Thoracic aorta (tissue), 2 donors: ENCODE results near the gene OR52H1. TPM values are rescaled to one million over a fixed set of nuclear protein-coding genes. Genes with fewer than 3 reads are reported as not detected.

Experiments
- ATAC-seq: fragments of 150-250 bp; one replicate; pipeline ENCODE4 v1.8.0; 2017; ENCODE audit warnings: low read depth; ENCODE audit not compliant: insufficient number of reproducible peaks, low FRiP score
- DNase-seq: peaks from one replicate; pipeline ENCODE4 v3.0.0-alpha.2; 2020; ENCODE audit warnings: low spot score
- H3K27ac ChIP-seq, 2 donors: fragments of 200-600 bp; sonication (generic); 1 replicate in 1 of 2; 2 replicates in 1 of 2; pipeline ENCODE4 v1.5.1; 2016; ENCODE audit warnings: mild to moderate bottlenecking in 2 of 2, moderate library complexity in 2 of 2
- H3K27me3 ChIP-seq: fragments of 200-600 bp; sonication (generic); replicated peaks from 2 replicates; pipeline ENCODE4 v1.6.0; 2016; ENCODE audit warnings: mild to moderate bottlenecking; ENCODE audit not compliant: insufficient read depth
- H3K36me3 ChIP-seq: fragments of 200-600 bp; sonication (generic); one replicate; pipeline ENCODE4 v1.5.1; 2016
- H3K4me1 ChIP-seq, 2 donors: fragments of 200-600 bp; sonication (generic); 1 replicate in 1 of 2; 2 replicates in 1 of 2; pipeline versions ENCODE4 v1.5.1 to v1.6.0; 2016; ENCODE audit warnings: low read depth in 2 of 2, mild to moderate bottlenecking in 1 of 2; ENCODE audit not compliant: control insufficient read depth in 1 of 2
- H3K4me3 ChIP-seq: fragments of 200-600 bp; sonication (generic); 2 replicates; pipeline ENCODE4 v1.5.1; 2016; ENCODE audit warnings: mild to moderate bottlenecking
- H3K9me3 ChIP-seq: fragments of 200-600 bp; sonication (generic); 2 replicates; pipeline ENCODE4 v1.5.1; 2016
- total RNA-seq, 2 donors: library from RNA; depleted of rRNA; stranded (reverse); fragments of >200 nt; gene quantifications; one replicate each; pipeline versions ENCODE4 v1.1.0 to v1.2.3, GENCODE V29; 2016
- TF ChIP-seq, protein P1 (sequence below): fragments of 200-600 bp; sonication (generic); IDR thresholded peaks from one replicate; pipeline ENCODE4 v1.5.1; 2019; ENCODE audit warnings: antibody characterized with exemption

Gene OR52H1
- total RNA-seq, 2 donors from 2014 or later, result 0.81 to 2.0 TPM

DNA sequence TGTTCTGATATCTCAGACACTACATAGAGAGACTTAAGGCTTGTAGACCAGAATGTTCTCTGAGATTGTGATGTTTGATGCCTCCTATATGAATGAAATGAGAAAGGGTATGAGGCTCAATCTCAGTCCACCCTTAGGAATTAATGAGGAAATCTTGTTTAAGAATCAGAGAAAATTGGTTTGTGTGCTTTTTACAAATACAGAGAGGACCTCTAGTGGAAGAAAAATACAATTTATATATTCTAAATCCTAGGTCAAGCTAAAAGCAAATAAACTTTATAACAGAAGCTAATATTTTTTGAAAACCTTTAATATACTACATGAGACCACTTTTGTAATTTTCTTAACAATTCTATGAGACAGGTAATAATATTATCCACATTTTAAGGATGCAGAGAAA is 5.0 kb upstream of the OR52H1 start:
- Histone ChIP-seq H3K27me3 (no peaks in the 10 kb centered on the region), H3K4me3 (no peak overlapping the region), H3K4me1 (no peaks in the 10 kb centered on the region), H3K36me3 (no peaks in the 10 kb centered on the region), H3K27ac (no peak overlapping the region), H3K9me3 (no peaks in the 10 kb centered on the region)
- TF ChIP-seq, protein P1, sequence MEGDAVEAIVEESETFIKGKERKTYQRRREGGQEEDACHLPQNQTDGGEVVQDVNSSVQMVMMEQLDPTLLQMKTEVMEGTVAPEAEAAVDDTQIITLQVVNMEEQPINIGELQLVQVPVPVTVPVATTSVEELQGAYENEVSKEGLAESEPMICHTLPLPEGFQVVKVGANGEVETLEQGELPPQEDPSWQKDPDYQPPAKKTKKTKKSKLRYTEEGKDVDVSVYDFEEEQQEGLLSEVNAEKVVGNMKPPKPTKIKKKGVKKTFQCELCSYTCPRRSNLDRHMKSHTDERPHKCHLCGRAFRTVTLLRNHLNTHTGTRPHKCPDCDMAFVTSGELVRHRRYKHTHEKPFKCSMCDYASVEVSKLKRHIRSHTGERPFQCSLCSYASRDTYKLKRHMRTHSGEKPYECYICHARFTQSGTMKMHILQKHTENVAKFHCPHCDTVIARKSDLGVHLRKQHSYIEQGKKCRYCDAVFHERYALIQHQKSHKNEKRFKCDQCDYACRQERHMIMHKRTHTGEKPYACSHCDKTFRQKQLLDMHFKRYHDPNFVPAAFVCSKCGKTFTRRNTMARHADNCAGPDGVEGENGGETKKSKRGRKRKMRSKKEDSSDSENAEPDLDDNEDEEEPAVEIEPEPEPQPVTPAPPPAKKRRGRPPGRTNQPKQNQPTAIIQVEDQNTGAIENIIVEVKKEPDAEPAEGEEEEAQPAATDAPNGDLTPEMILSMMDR, result no peak
- DNase-seq, result no peak
- ATAC-seq, result no peak

DNA sequence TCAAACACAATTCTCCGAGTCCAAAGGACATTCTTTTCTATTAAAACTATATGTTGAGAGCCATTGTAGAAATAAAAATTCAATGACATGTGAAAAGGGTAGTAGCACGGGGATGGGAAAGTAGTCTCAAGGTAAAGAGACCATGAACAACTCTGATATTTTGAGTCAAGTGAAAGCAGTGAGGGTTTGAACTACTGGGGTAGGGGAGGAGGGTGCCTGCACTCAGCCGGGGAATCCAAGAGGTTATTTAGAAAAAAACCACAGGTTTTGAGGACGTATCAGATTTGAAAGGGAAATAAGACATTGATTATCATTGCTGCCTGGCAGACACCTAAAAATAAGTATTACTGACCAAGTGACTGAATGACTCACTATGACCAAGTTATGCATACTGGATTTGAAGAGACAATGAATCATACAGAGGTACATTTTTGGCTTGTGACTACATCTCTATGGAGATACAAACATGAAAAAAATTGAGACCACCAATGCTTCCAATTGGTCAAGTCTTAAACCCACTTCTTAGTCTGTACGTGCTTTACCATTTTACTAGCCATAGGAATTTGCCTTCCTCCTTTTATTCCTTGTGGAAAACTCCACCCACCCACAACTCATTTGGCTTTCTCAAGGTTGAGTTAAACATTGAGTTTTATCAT is 2.2 kb upstream of the OR52H1 start:
- TF ChIP-seq, protein P1, result no peak
- no peaks in the 10 kb centered on the region for H3K4me1 ChIP-seq
- ATAC-seq (no peak), DNase-seq (no peak)
- no peak overlapping the region for H3K27ac ChIP-seq
- no peaks in the 10 kb centered on the region for H3K9me3 ChIP-seq
- no peak overlapping the region for H3K4me3 ChIP-seq
- no peaks in the 10 kb centered on the region for H3K36me3 ChIP-seq
- no peaks in the 10 kb centered on the region for H3K27me3 ChIP-seq

DNA sequence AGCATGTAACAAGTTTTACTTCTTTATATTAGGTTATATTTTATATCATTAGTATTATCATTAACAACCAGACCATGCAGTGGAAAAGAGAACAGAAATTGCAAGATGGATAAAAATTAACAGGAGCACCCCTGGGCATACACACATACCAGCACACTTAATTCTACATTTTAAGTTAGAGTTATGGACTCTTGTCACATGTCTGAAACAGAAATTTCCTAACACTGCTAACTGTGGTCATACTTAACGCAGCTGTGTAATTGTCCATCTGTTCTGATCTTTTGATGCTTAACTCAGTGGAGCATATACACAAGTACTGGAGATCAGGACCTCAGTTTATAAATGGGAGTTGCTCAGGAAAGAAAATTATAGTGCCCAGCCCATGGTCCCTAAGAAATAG is 358 bp downstream of the OR52H1 start:
- no peak for ATAC-seq
- Histone ChIP-seq H3K36me3 (no peaks in the 10 kb centered on the region), H3K4me3 (no peak overlapping the region), H3K27me3 (no peaks in the 10 kb centered on the region), H3K9me3 (no peaks in the 10 kb centered on the region), H3K4me1 (no peaks in the 10 kb centered on the region), H3K27ac (no peak overlapping the region)
- TF ChIP-seq, protein P1, result no peak
- DNase-seq, result no peak

DNA sequence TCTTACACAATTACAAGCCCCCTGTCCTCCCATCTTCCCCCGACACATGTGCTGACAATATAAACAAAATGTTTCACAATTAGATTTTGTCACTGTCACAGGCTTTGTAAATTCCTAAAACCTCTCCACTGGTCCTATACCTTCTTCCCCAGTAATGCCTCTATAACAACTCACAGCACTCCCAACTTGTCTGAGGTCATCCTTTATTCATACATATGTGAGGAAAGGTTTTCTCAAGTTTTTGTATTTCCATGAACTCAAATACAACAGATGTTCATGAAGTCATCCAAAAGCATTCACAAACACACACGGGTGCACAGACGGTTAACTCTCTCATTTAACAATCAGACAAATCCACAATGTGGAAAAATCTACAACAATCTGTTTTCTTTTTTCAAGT is 1.9 kb downstream of the OR52H1 start:
- no peak overlapping the region for H3K27ac ChIP-seq
- H3K36me3 ChIP-seq, result no peaks in the 10 kb centered on the region
- H3K4me1 ChIP-seq, result no peaks in the 10 kb centered on the region
- ATAC-seq (no peak), DNase-seq (no peak)
- H3K4me3 ChIP-seq, result no peak overlapping the region
- no peaks in the 10 kb centered on the region for H3K9me3 ChIP-seq
- TF ChIP-seq, protein P1, result no peak
- H3K27me3 ChIP-seq, result no peaks in the 10 kb centered on the region

DNA sequence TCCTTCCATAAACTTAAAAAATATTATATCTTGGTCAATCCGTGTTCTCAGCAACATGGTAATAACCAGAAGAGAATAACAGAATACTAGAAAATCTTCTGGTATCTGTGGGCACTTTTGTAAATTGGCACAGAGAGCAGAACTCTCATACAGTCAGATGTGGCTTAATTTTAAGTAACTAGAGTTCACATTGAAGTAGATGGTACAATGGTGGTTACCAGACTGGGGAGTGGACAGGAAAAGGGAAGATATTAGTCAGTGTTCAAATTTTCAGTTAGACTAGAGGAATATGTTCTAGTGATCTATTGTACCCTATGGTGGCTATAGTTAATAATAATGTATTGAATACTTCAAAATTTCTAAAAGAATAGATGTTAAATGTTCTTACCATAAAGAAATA is 6.9 kb downstream of the OR52H1 start:
- Histone ChIP-seq H3K36me3 (no peaks in the 10 kb centered on the region), H3K27ac (no peak overlapping the region), H3K9me3 (no peaks in the 10 kb centered on the region), H3K27me3 (no peaks in the 10 kb centered on the region), H3K4me3 (no peak overlapping the region), H3K4me1 (no peaks in the 10 kb centered on the region)
- no peak for ATAC-seq
- DNase-seq, result no peak
- TF ChIP-seq, protein P1, result no peak
